ENCODE data around the gene KCNT1.

DNA sequence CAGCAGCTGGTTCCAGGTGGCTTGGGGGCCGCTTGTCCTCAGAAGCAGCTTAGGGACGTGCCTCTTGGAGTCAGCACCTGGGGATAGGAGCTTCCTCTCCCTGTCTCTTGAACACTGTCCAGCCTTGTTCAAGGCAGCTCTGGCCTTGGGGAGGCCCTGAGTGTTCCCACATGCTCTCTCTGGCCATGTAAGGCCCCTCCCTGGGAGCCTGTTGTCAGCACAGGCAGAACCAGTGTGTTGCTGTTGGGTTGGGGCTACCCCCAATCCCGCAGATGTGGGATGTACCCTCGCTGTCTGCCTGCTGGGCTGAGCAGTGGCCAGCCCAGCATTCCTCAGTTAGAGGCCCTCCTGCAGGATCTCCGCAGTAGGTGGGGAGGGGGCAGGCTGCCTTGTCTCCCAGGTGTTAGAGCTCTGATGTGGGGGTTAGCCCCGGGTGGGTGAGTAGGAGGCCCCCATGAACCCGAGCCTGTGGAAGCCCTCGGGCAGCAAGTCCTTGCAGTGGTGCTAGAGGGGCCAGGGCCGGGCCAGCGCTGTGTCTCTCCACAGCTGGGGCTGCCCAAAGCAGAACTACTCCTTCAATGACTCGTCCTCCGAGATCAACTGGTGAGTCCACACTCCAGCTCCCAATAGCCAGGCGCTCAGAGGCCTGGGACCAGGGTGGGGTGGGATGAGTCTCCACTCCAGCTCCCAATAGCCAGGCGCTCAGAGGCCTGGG is 51.6 kb downstream of the KCNT1 start:
- TF ChIP-seq, protein P1, sequence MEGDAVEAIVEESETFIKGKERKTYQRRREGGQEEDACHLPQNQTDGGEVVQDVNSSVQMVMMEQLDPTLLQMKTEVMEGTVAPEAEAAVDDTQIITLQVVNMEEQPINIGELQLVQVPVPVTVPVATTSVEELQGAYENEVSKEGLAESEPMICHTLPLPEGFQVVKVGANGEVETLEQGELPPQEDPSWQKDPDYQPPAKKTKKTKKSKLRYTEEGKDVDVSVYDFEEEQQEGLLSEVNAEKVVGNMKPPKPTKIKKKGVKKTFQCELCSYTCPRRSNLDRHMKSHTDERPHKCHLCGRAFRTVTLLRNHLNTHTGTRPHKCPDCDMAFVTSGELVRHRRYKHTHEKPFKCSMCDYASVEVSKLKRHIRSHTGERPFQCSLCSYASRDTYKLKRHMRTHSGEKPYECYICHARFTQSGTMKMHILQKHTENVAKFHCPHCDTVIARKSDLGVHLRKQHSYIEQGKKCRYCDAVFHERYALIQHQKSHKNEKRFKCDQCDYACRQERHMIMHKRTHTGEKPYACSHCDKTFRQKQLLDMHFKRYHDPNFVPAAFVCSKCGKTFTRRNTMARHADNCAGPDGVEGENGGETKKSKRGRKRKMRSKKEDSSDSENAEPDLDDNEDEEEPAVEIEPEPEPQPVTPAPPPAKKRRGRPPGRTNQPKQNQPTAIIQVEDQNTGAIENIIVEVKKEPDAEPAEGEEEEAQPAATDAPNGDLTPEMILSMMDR (conservative IDR thresholded peaks at IDR 0.05): no peak
- no peak for TF ChIP-seq EZH2 (IDR thresholded peaks at IDR 0.05; ENCODE audit: low read depth)
